Germinal center (tissue), 1 donor: ENCODE results near the gene PYCR2.
A peak's percentile ranks its signal among the peaks of the same experiment; 100 is the strongest.
"Not testable (repeated sequence)": the region's sequence is repeated elsewhere in the genome, so short reads cannot be mapped to it uniquely, and the experiment has no call there.

Source experiments
- DNase-seq: peaks from one replicate; pipeline ENCODE4 v3.0.0; 2012; ENCODE audit warnings: mixed read lengths, low spot score

The PYCR2 gene

GRCh38 chr1:225890346-225891228 is 33.5 kb downstream of the PYCR2 start:
- no peak for DNase-seq

GRCh38 chr1:225889743-225890142 is 34.3 kb downstream of the PYCR2 start:
- no peak for DNase-seq

- DNase-seq: no peak
These were observed 35.0 kb downstream of the PYCR2 start, which contains the start of gene LEFTY1 for GRCh38 chr1:225888898-225889601. Gene LEFTY1 (minus strand): TSS chr1:225889146. CDS start chr1:225889066, 80 bp downstream.

- no peak for DNase-seq
These were observed 35.7 kb downstream of the PYCR2 start for GRCh38 chr1:225888289-225888897.

- not testable (repeated sequence) for DNase-seq
These were observed 36.3 kb downstream of the PYCR2 start for GRCh38 chr1:225887554-225888288.

DNA sequence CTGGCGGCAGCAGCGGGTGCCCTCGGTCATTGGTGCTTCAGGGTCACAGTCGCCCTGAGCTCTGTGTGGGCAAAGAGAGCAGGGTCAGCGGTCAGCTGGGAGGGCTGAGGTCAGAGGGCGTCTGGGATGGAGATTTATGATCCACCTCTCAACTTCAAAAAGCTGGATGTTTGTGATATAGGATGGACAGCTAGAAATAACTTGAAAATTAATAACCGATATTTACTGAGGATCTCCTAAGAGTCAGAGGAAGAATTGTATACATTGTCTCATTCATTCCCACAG is 37.1 kb downstream of the PYCR2 start:
- DNase-seq: no peak

- DNase-seq: no peak
These were observed 37.7 kb downstream of the PYCR2 start for GRCh38 chr1:225886159-225887029.

- DNase-seq: no peak
These were observed 38.7 kb downstream of the PYCR2 start for GRCh38 chr1:225885336-225885735.

DNA sequence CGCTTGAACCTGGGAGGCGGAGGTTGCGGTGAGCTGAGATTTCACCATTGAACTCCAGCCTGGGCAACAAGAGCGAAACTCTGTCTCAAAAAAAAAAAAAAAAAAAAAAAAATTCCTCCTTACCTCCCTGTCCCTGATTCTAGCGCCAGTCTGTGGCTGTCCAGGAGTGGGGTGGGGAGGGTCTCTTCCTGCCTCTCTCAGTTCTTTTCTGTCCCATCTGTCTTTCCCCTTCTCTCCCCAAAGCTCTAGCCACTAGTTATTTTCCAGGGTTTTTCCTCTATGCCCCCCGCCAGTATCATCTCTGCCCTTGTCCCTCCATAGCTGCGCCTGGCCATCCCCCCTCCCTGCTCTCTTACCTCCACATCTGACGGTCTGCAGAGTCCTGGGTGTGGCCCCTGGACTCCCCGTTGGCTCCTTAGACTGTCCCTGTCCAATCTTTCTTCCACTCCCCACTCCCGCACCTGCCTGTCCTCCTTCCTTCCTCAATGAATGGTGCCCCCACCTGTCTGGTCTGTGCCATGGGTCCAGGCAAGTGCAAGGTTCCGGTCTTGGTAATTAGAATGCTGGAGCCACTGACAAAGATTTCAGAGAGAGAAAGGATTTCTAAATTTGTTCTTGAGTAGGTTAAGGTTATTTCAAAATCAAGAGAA is 40.3 kb downstream of the PYCR2 start:
- no peak for DNase-seq

DNA sequence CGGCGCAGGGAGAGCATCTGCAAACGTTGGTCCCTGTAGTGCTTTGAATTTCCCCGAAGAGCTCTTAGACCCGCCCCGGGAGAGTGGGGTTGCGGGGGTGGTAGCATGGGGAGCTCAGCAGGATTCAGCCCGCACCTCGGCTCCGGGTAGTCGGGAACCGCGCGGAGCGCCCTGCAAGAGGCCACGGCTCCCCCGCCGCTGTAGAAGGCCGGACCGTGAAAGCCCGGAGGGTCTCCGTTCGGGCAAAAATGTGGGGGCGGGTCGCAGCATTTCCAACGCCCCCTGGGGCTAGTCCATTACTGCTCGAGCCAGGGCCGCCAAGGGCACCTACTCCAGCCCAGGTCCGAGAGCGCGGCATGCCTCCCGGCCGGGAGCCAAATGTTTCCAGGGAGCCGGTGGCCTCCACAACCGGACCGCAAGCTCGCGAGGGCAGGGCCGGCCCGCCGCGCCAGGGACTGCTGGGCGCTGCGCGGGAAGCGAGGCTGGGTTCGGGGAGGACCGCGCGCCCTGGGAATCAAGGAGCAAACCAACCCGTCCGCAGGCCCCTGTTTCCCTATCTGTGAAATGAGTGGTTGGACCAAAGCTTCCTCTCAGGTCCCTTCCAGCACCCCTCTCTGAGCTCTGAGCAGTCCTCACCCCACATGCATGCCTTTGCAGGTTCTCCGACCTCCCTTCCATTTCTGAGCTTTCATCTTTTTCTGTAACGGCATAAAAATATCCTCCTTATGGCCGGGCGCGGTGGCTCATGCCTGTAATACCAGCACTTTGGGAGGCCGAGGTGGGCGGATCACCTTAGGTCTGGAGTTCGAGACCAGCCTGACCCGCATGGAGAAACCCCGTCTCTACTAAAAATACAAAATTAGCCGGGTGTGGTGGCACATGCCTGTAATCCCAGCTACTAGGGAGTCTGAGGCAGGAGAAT is 41.1 kb downstream of the PYCR2 start:
- DNase-seq: no peak

DNA sequence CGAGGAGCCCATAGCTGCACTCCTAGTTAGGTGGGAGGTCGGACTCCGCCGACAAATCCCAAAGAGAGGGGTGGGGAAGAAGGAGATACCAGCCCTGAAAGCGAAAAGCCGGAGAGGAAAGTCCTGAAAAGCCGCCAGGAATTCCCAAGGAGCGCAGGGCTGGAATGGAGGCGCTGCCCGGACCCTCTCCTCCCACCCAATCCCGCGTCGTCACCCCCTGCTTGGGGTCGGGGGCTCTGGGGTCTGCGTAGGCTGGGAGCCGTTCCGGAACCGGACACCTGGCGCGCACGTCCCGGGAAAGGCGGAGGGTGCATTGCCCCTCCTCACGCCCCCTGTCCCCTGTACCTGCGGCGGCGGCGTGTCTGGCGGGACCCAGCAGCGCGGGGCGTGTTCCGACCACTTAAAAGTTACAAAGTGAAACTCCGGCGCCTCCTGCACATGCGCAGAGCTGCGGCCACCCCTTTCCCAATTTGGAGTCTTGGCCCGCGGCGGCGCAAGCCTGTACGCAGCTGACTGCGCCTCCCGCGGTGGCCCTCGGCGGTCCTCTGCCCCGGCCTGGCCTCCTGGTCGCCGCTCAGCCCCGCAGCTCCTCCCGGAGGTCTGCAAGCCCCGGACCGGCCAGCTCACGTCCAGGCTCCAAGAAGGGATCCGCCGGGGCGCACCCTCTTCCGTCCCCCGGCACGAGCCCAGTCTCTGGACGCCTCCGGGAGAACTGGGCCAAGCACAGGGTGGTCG is 41.9 kb downstream of the PYCR2 start, which contains the start of gene TMEM63A:
TMEM63A (minus strand) TSS at position 422 of the 735 bp plus-strand sequence. CDS start 4,800 bp downstream, outside the sequence.
- peak; percentile 92 for DNase-seq

- DNase-seq: peak; percentile 35
These were observed 42.7 kb downstream of the PYCR2 start for GRCh38 chr1:225881081-225881958.

DNA sequence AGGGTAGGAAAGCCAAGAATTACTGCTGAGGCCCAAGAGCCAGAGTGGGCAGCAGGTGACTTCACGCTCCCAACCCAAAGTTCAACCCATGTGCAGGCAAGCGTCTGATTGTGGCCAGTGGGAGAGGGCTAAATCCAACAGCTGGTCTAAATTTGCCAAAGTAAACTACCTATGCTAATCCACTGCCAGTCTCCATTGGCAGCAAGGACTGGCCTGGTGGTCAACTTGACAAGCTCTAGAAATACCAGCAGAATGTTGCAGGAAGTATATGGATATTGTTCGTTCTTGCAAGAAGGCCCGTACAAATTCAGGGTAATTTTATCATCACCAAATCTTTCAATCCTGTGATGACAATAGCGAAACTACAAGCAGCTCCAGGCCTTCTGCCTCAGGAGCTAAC is 43.4 kb downstream of the PYCR2 start:
- DNase-seq: no peak

DNA sequence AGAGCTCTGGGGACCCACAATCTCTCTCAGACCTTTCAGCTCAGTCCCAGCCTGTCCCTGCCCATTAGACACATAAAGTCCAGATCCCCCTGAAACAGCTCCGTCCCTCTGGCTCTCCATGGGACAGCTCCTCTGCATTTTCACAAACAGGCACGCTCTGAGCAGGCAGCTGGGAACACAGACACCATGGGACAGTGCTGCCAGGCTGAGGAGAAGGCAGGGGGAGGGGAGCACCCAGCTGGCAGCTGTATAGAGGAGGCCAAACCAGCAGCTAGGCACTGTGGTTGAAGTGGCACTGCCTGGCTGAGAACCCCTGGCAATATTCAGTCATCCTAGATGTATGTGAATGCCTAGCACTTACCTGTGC is 43.8 kb downstream of the PYCR2 start:
- DNase-seq: no peak

DNA sequence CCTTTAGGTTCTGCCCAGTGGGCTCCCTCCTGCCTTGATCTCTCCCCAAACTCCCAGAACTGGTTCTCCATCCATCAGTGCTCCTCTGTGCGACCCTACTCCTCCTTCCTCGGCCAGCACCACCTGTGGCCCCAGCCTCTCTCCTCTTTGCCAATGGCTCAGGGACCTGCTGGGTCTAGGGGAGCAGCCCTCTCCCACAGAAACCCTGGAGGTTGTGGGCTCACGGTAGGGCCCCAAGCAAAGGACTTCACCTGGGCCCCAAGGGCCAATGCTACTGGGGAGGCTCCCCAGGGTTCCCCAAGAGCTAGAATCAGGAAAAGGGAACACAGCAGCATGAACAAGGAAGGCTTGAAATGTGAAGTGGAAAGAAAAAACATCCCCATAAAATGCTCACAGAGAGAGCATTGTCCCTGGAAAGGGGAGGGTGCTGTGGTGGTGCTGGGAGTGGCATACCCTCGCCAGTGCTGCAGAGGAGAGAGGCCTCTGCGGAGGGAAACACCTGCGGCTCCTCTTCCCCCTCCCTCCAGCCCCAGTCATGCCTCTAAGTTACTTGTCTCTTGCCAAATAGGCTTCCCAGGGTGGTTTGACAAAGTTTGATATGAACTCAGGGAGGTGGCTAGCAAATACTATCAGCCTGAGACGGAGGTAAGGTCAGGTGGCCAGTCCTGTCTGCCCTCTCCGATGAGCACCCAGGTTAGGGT is 44.4 kb downstream of the PYCR2 start:
- DNase-seq: no peak

DNA sequence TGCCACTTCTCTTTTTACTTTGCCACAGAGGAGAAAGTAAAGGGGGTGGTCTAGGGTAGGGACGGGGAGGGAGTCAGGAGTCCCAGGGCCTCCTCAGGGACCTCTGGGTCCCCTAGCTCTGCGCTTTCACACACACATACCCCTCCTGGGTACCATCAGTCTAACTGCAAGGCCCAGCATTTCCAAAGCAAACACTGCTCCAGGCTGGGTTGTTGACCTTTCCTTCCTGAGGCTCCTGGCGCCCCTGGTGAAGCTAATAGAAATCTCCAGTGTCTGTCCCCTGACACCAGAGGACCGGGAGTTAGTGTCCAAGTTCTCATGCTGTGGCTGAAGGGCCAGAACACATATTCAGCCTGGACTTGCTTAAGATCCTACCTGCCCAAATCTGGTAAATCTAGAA is 45.8 kb downstream of the PYCR2 start:
- no peak for DNase-seq

GRCh38 chr1:225877580-225877979 is 46.5 kb downstream of the PYCR2 start:
- no peak for DNase-seq
